Measurements from ENCODE around the gene PSMA5. TPM values are rescaled to one million over a fixed set of nuclear protein-coding genes. Genes with fewer than 3 reads are reported as not detected.
"Not testable (repeated sequence)": the region's sequence is repeated elsewhere in the genome, so short reads cannot be mapped to it uniquely, and the experiment has no call there.

Gene PSMA5
- total RNA-seq, 1 donor from 2014 or later, result 84.9 TPM

DNA sequence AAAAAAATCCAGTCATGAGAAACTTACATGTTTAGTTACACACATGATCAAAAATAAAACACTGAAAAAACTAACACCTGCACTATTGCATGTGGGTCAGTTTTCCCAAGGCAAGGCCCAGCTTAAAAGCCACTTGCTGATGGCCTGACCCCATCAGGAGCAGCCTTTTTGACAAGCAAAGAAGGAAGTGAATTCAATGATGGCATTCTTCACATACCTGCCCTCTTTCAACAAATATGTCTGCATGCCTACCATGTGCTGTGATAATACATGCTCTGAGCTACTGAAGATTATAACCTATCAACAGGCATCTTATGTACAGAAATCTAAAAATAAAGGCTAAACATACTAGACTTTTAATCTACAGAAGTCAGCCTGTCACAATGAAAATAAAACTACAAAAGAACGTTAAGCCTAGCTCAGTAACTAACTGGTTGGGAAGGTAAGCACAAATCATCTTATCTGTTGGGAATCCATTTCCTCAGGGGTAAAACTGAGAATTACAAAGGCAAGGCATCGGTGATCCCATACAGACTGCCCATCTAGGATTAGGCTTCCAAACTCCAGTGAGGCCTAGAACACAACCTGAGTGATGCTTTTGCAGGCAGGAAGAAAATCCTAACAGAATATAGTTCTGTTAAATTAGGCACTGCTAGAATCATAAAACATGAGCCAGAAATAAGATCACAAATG is 43.0 kb downstream of the PSMA5 start:
- Mint-ChIP-seq H3K9me3 (ENCODE audit: unreplicated experiment) (no peaks in the 10 kb centered on the region), H3K27me3 (ENCODE audit: unreplicated experiment) (no peaks in the 10 kb centered on the region), H3K36me3 (ENCODE audit: low read depth, unreplicated experiment) (peaks cover 6% of the 10 kb centered on the region), H3K4me1 (ENCODE audit: unreplicated experiment) (peaks cover 16% of the 10 kb centered on the region), H3K27ac (ENCODE audit: unreplicated experiment) (peak overlapping the region; percentile 9), H3K4me3 (ENCODE audit: unreplicated experiment) (no peak overlapping the region)
- TF ChIP-seq, protein P1, sequence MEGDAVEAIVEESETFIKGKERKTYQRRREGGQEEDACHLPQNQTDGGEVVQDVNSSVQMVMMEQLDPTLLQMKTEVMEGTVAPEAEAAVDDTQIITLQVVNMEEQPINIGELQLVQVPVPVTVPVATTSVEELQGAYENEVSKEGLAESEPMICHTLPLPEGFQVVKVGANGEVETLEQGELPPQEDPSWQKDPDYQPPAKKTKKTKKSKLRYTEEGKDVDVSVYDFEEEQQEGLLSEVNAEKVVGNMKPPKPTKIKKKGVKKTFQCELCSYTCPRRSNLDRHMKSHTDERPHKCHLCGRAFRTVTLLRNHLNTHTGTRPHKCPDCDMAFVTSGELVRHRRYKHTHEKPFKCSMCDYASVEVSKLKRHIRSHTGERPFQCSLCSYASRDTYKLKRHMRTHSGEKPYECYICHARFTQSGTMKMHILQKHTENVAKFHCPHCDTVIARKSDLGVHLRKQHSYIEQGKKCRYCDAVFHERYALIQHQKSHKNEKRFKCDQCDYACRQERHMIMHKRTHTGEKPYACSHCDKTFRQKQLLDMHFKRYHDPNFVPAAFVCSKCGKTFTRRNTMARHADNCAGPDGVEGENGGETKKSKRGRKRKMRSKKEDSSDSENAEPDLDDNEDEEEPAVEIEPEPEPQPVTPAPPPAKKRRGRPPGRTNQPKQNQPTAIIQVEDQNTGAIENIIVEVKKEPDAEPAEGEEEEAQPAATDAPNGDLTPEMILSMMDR (IDR thresholded peaks at IDR 0.05; ENCODE audit: unreplicated experiment), result no peak
- DNase-seq (ENCODE audit: low spot score), result no peak

DNA sequence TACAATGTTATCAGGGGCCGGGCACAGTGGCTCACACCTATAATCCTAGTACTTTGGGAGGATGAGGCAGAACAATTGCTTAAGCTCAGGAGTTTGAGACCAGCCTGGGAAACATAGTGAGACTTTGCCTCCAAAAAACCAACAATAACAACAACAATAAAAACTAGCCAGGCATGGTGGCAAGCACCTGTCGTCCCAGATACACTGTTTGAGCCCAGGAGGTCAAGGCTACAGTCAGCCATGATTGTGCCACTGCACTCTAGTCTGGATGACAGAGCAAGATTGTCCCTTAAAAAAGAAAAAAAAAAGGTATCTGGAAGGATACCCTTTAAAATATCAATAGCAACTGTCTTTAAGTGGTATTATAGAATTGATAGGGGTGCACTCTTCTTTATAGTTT is 44.7 kb downstream of the PSMA5 start:
- H3K27ac Mint-ChIP-seq (ENCODE audit: unreplicated experiment), result no peak overlapping the region
- TF ChIP-seq, protein P1 (IDR thresholded peaks at IDR 0.05; ENCODE audit: unreplicated experiment), result no peak
- H3K27me3 Mint-ChIP-seq (ENCODE audit: unreplicated experiment), result no peaks in the 10 kb centered on the region
- no peak for DNase-seq (ENCODE audit: low spot score)
- no peaks in the 10 kb centered on the region for H3K9me3 Mint-ChIP-seq (ENCODE audit: unreplicated experiment)
- peaks cover 14% of the 10 kb centered on the region for H3K4me1 Mint-ChIP-seq (ENCODE audit: unreplicated experiment)
- peaks cover 6% of the 10 kb centered on the region for H3K36me3 Mint-ChIP-seq (ENCODE audit: low read depth, unreplicated experiment)
- no peak overlapping the region for H3K4me3 Mint-ChIP-seq (ENCODE audit: unreplicated experiment)

DNA sequence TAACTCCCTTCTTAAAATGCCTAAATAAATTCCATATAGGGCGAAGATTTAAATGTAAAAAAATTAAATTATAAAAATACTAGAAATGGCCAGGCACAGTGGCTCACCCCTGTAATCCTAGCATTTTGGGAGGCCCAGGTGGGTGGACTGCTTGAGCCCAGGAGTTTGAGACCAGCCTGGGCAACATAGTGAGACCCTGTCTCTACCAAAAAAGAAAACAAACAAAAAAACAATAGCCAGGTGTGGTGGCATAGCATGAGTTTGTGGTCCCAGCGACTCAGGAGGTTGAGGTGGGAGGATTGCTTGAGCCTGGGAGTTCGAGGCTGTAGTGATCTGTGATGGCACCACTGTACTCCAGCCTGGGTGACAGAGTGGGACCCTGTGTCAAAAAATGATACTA is 46.3 kb downstream of the PSMA5 start:
- Mint-ChIP-seq H3K36me3 (ENCODE audit: low read depth, unreplicated experiment) (peaks cover 6% of the 10 kb centered on the region), H3K27me3 (ENCODE audit: unreplicated experiment) (peaks cover 2% of the 10 kb centered on the region), H3K9me3 (ENCODE audit: unreplicated experiment) (no peaks in the 10 kb centered on the region), H3K4me1 (ENCODE audit: unreplicated experiment) (peaks cover 9% of the 10 kb centered on the region), H3K4me3 (ENCODE audit: unreplicated experiment) (no peak overlapping the region), H3K27ac (ENCODE audit: unreplicated experiment) (no peak overlapping the region)
- no peak for DNase-seq (ENCODE audit: low spot score)
- TF ChIP-seq, protein P1 (IDR thresholded peaks at IDR 0.05; ENCODE audit: unreplicated experiment), result no peak

DNA sequence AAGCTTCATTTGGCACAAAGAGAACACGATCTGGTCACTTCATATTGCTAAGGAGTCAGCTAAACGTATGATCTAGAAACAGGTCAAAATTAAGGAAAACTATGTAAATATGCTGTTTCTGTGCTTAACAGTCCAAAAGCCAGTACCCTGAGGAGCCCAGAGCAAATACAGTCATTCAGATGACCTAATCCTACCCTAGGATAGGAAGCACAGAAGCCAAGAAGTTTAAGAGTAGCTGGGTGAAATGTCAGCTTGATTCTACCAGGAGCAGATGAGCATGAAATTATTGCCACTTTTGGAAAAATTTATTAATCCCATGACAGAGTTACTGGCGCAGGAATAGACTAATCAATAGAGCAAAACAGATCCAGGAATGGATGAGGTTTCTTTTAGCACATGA is 46.8 kb downstream of the PSMA5 start:
- peaks cover 2% of the 10 kb centered on the region for H3K27me3 Mint-ChIP-seq (ENCODE audit: unreplicated experiment)
- H3K36me3 Mint-ChIP-seq (ENCODE audit: low read depth, unreplicated experiment), result peaks cover 4% of the 10 kb centered on the region
- H3K27ac Mint-ChIP-seq (ENCODE audit: unreplicated experiment), result no peak overlapping the region
- no peaks in the 10 kb centered on the region for H3K9me3 Mint-ChIP-seq (ENCODE audit: unreplicated experiment)
- peaks cover 9% of the 10 kb centered on the region for H3K4me1 Mint-ChIP-seq (ENCODE audit: unreplicated experiment)
- no peak overlapping the region for H3K4me3 Mint-ChIP-seq (ENCODE audit: unreplicated experiment)
- TF ChIP-seq, protein P1 (IDR thresholded peaks at IDR 0.05; ENCODE audit: unreplicated experiment), result no peak
- DNase-seq (ENCODE audit: low spot score), result no peak

DNA sequence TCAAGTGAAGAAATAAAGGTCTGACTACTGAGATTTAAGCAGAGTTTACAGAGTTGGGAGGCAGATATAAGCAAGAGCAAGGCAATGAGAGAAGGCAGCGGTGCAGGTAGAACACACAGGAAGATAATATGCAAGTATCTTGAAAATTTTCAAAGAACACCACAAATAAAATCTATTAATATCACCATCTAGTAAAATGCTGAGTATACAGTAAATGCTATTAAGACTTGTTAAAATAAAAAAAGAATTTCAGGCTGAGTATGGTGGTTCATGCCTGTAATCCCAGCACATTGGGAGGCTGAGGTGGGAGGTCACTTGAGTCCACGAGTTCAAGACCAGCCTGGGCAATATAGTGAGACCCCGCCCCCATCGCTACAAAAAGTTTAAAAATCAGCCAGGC is 48.5 kb downstream of the PSMA5 start:
- Mint-ChIP-seq H3K9me3 (ENCODE audit: unreplicated experiment) (no peaks in the 10 kb centered on the region), H3K27ac (ENCODE audit: unreplicated experiment) (no peak overlapping the region), H3K27me3 (ENCODE audit: unreplicated experiment) (peaks cover 2% of the 10 kb centered on the region), H3K4me3 (ENCODE audit: unreplicated experiment) (no peak overlapping the region), H3K4me1 (ENCODE audit: unreplicated experiment) (peaks cover 5% of the 10 kb centered on the region), H3K36me3 (ENCODE audit: low read depth, unreplicated experiment) (no peaks in the 10 kb centered on the region)
- DNase-seq (ENCODE audit: low spot score), result no peak
- TF ChIP-seq, protein P1 (IDR thresholded peaks at IDR 0.05; ENCODE audit: unreplicated experiment), result no peak

DNA sequence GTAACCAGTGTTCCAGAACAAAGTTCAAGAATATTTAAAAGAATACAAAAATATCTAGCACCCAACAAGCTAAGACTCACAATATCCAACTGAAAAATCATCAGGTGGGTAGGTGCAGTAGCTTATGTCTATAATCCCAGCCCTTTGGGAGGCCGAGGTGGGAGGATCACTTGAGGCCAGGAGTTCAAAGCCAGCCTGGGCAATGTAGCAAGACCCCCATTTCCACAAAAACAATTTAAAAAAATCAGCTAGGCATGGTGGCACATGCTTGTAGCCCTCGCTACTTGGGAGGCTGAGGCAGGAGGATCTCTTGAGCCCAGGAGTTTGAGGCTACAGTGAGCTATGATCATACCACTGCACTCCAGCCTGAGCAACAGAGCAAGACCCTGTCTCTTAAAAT is 52.6 kb downstream of the PSMA5 start:
- H3K27me3 Mint-ChIP-seq (ENCODE audit: unreplicated experiment); H3K4me3 Mint-ChIP-seq (ENCODE audit: unreplicated experiment); H3K9me3 Mint-ChIP-seq (ENCODE audit: unreplicated experiment); H3K27ac Mint-ChIP-seq (ENCODE audit: unreplicated experiment); H3K36me3 Mint-ChIP-seq (ENCODE audit: low read depth, unreplicated experiment); DNase-seq (ENCODE audit: low spot score): not testable (repeated sequence)
- peaks cover 16% of the 10 kb centered on the region for H3K4me1 Mint-ChIP-seq (ENCODE audit: unreplicated experiment)

All from endothelial cell (in vitro differentiated cells).